Neural cell (in vitro differentiated cells): Measurements from ENCODE around the gene CAPSL.

Experiments used
- RAD21 ChIP-seq: fragments of 450-650 bp; conservative IDR thresholded peaks from 2 replicates; pipeline ENCODE4 v1.6.1; 2014; ENCODE audit warnings: antibody characterized with exemption, mild to moderate bottlenecking, moderate library complexity
- TAF1 ChIP-seq: IDR thresholded peaks from 2 replicates; pipeline ENCODE4 v1.6.1; 2012; ENCODE audit warnings: low read depth

- TF ChIP-seq RAD21: no peak
- no peak for TF ChIP-seq TAF1
Measured at GRCh38 chr5:35855187-35855586, 83.2 kb downstream of the CAPSL start.
